ENCODE measurements around the gene SCCPDH. TPM values are rescaled to one million over a fixed set of nuclear protein-coding genes. Genes with fewer than 3 reads are reported as not detected.

The SCCPDH gene
- total and polyA plus RNA-seq, 2 donors (not counting 3 experiments of a cell fraction or from before 2014, with no cell fraction given): 24.4 to 37.5 TPM

GRCh38 chr1:246748006-246748405 lies 23.8 kb downstream of the SCCPDH start:
- dilution Hi-C loops (cut with MboI; ENCODE audit: extremely low pct_ligation_motif_present, low sequenced_read_pairs): no loop called here
- Histone ChIP-seq H2AFZ (ENCODE audit: low read depth, low read length) (no peak overlapping the region), H4K20me1 (replicated peaks; ENCODE audit: control insufficient read depth, extremely low read depth, insufficient read depth, low read length) (no peaks in the 10 kb centered on the region), H3K27ac (ENCODE audit: insufficient read depth, low read depth, low read length) (no peak overlapping the region), H3K9me1 (replicated peaks; ENCODE audit: control insufficient read depth, extremely low read depth, insufficient read depth, low read length) (no peaks in the 10 kb centered on the region), H3K4me2 (ENCODE audit: insufficient read depth, low read length) (no peak overlapping the region), H3K9ac (replicated peaks; ENCODE audit: extremely low read depth, insufficient read depth, low read length) (no peak overlapping the region), H3K9me3 (replicated peaks; ENCODE audit: control insufficient read depth, insufficient read depth, low read length) (no peaks in the 10 kb centered on the region), H3K27me3 (ENCODE audit: control insufficient read depth in 2 of 2, insufficient read depth in 2 of 2, low read length in 2 of 2) (no peaks in the 10 kb centered on the region), H3K36me3 (ENCODE audit: control insufficient read depth in 2 of 2, extremely low read depth in 1 of 2, insufficient read depth in 2 of 2, low read length in 2 of 2) (peaks cover 3 to 8% of the 10 kb centered on the region in 2 experiments), H3K4me3 (replicated peaks in 1 of 3; ENCODE audit: insufficient read depth in 1 of 3, low read depth in 1 of 3, low read length in 3 of 3) (no peak overlapping the region), H3K4me1 (ENCODE audit: control insufficient read depth, extremely low read depth, insufficient read depth, low read length) (no peaks in the 10 kb centered on the region), H3K79me2 (ENCODE audit: control insufficient read depth, insufficient read depth, low read length) (no peaks in the 10 kb centered on the region)
- intact Hi-C loops (cut with micrococcal nuclease): no loop called here
- CTCF ChIA-PET: interaction anchor here (1.6 kb wide), 1 partner anchor 58 kb away, joined by 7 read pairs; no protein-coding TSS in a partner anchor
- POLR2A ChIA-PET: no interaction called here
- BruUV-seq (replicated peaks): no TSS peak
- no peak for FAIRE-seq
- no peak for DNase-seq (ENCODE audit: low read depth, low spot score)
- TF ChIP-seq POLR2AphosphoS5 (IDR thresholded peaks at IDR 0.05; ENCODE audit: insufficient read depth, low read depth, low read length) (no peak), CTCF (IDR thresholded peaks at IDR 0.05; ENCODE audit: extremely low read depth in 1 of 2, insufficient read depth in 1 of 2, low read depth in 1 of 2, low read length in 2 of 2) (no peak), MAX (IDR thresholded peaks at IDR 0.05; ENCODE audit: insufficient read depth, insufficient read length) (no peak), GATA2 (IDR thresholded peaks at IDR 0.05; ENCODE audit: insufficient read depth, insufficient read length, low read depth, low read length) (no peak), EZH2 (IDR thresholded peaks at IDR 0.05; ENCODE audit: borderline replicate concordance, low read depth, low read length, severe bottlenecking) (no peak), FOS (IDR thresholded peaks at IDR 0.05; ENCODE audit: borderline replicate concordance, insufficient read depth, low read length) (no peak), JUN (IDR thresholded peaks at IDR 0.05; ENCODE audit: borderline replicate concordance, insufficient read depth, insufficient read length, low read depth) (no peak), POLR2A (IDR thresholded peaks at IDR 0.05; ENCODE audit: low read depth, low read length) (no peak), MYC (IDR thresholded peaks at IDR 0.05; ENCODE audit: low read depth, low read length) (no peak)
